Stimulated activated CD4-positive, alpha-beta T cell treated with anti-CD3 and anti-CD28 coated beads, Interleukin-12 subunit alpha, Interleukin-12 subunit beta, amount 100 ng/mL, for 24 hours (primary cell): ENCODE results near the gene DDHD1.
"Not testable (repeated sequence)": the region's sequence is repeated elsewhere in the genome, so short reads cannot be mapped to it uniquely, and the experiment has no call there.

Source experiments
- DNase-seq, 2 experiments: peaks; one replicate each; pipeline ENCODE4 v3.0.0-alpha.2; 2020; ENCODE audit warnings: low read depth in 2 of 2

Gene DDHD1

GRCh38 chr14:53152184-53152886 lies 788 bp downstream of the DDHD1 start:
- peak; percentile 24 to 47 for DNase-seq

- DNase-seq: peak; percentile 15 to 37
Observed at GRCh38 chr14:53151523-53152183, 1.5 kb downstream of the DDHD1 start.

GRCh38 chr14:53149668-53150316 lies 3.3 kb downstream of the DDHD1 start:
- DNase-seq: no peak

- no peak for DNase-seq
Observed at GRCh38 chr14:53148671-53149070, 4.5 kb downstream of the DDHD1 start.

- no peak for DNase-seq
Observed at GRCh38 chr14:53147893-53148292, 5.2 kb downstream of the DDHD1 start.

GRCh38 chr14:53147208-53147607 lies 5.9 kb downstream of the DDHD1 start:
- DNase-seq: no peak

GRCh38 chr14:53146739-53147138 lies 6.4 kb downstream of the DDHD1 start:
- DNase-seq: no peak

GRCh38 chr14:53144244-53144643 lies 8.9 kb downstream of the DDHD1 start:
- no peak for DNase-seq

- DNase-seq: no peak
Observed at GRCh38 chr14:53140585-53140984, 12.5 kb downstream of the DDHD1 start.

GRCh38 chr14:53137568-53138203 lies 15.4 kb downstream of the DDHD1 start:
- DNase-seq: no peak

- DNase-seq: not testable (repeated sequence)
Observed at GRCh38 chr14:53130491-53130890, 22.6 kb downstream of the DDHD1 start.

- DNase-seq: no peak
Observed at GRCh38 chr14:53128303-53129028, 24.7 kb downstream of the DDHD1 start.

- no peak for DNase-seq
Observed at GRCh38 chr14:53127832-53128231, 25.3 kb downstream of the DDHD1 start.

GRCh38 chr14:53127151-53127550 lies 26.0 kb downstream of the DDHD1 start:
- no peak for DNase-seq

- no peak for DNase-seq
Observed at GRCh38 chr14:53126731-53127130, 26.4 kb downstream of the DDHD1 start.

GRCh38 chr14:53124786-53125185 lies 28.3 kb downstream of the DDHD1 start:
- DNase-seq: no peak

- DNase-seq: not testable (repeated sequence)
Observed at GRCh38 chr14:53121419-53121818, 31.7 kb downstream of the DDHD1 start.

GRCh38 chr14:53117479-53117878 lies 35.6 kb downstream of the DDHD1 start:
- not testable (repeated sequence) for DNase-seq

GRCh38 chr14:53113989-53114388 lies 39.1 kb downstream of the DDHD1 start:
- DNase-seq: no peak

GRCh38 chr14:53110096-53110495 lies 43.0 kb downstream of the DDHD1 start:
- DNase-seq: no peak

- DNase-seq: peak; percentile 25 to 45
Observed at GRCh38 chr14:53109105-53110041, 43.8 kb downstream of the DDHD1 start.
